Activated CD8-positive, alpha-beta T cell treated with anti-CD3 and anti-CD28 coated beads, Interleukin-2, amount 10 ng/mL, durations not matched to agents 7 days and 5 days (primary cell): Measurements from ENCODE around the gene DOHH. TPM values are rescaled to one million over a fixed set of nuclear protein-coding genes. Genes with fewer than 3 reads are reported as not detected.

Experiments
- ATAC-seq: fragments of 150-1000 bp; cut with Tn5 transposase; one replicate; pipeline ENCODE4 v1.10.0; 2021; ENCODE audit warnings: moderate library complexity
- CTCF ChIA-PET: fragments of 350-600 bp; sonication (Branson Sonifier 250); formaldehyde crosslinking; loops from one replicate; lab custom pipeline; 2021; ENCODE audit warnings: antibody characterized with exemption; lab: Charles Lee
- POLR2A ChIA-PET: fragments of 350-600 bp; sonication (Branson Sonifier 250); formaldehyde crosslinking; loops from one replicate; lab custom pipeline; 2021; ENCODE audit warnings: antibody characterized with exemption; lab: Charles Lee
- DNase-seq: peaks from one replicate; pipeline ENCODE4 v3.0.0-alpha.2; 2020
- H3K27ac Mint-ChIP-seq: one replicate; pipeline ENCODE4 v1.8.0; 2021; ENCODE audit warnings: mild to moderate bottlenecking, mixed read lengths
- H3K27me3 Mint-ChIP-seq: one replicate; pipeline ENCODE4 v1.8.0; 2021; ENCODE audit warnings: low read depth, mixed read lengths
- H3K36me3 Mint-ChIP-seq: one replicate; pipeline ENCODE4 v1.8.0; 2021; ENCODE audit warnings: low read depth, mixed read lengths
- H3K4me1 Mint-ChIP-seq: one replicate; pipeline ENCODE4 v1.8.0; 2021; ENCODE audit warnings: low read depth, mixed read lengths
- H3K4me3 Mint-ChIP-seq: one replicate; pipeline ENCODE4 v1.8.0; 2021; ENCODE audit warnings: mild to moderate bottlenecking, mixed read lengths
- H3K9me3 Mint-ChIP-seq: one replicate; pipeline ENCODE4 v1.8.0; 2022; ENCODE audit warnings: mixed read lengths; ENCODE audit not compliant: insufficient read depth
- total RNA-seq, 2 experiments: library from RNA; stranded (reverse); gene quantifications; one replicate each; pipeline ENCODE4 v1.2.3, GENCODE V29; 2021

The DOHH gene
- total RNA-seq, 2 experiments from 2014 or later = 14.6 to 16.1 TPM

GRCh38 chr19:3479177-3479833, 21.2 kb downstream of the DOHH start:
- H3K4me3 Mint-ChIP-seq = peak overlapping the region; percentile 68
- peak; percentile 84 for DNase-seq
- no peaks in the 10 kb centered on the region for H3K9me3 Mint-ChIP-seq
- CTCF ChIA-PET = interaction anchor here (0.5 to 1.4 kb wide), 5 partner anchors 9 to 548 kb away, joined by 3 to 12 read pairs (median 3); no protein-coding TSS in a partner anchor
- POLR2A ChIA-PET = interaction anchor here (0.7 to 1.2 kb wide), 4 partner anchors 15 to 411 kb away, joined by 4 to 5 read pairs (median 5); partner anchors contain the start of genes DOHH and FZR1
- no peaks in the 10 kb centered on the region for H3K36me3 Mint-ChIP-seq
- peak; percentile 64 for ATAC-seq
- peak overlapping the region; percentile 87 for H3K27ac Mint-ChIP-seq
- no peaks in the 10 kb centered on the region for H3K27me3 Mint-ChIP-seq
- peaks cover 16% of the 10 kb centered on the region for H3K4me1 Mint-ChIP-seq

GRCh38 chr19:3478409-3479176, 21.9 kb downstream of the DOHH start:
- ATAC-seq (peak; percentile 40), DNase-seq (peak; percentile 65)
- no peaks in the 10 kb centered on the region for H3K36me3 Mint-ChIP-seq
- peak overlapping the region; percentile 87 for H3K27ac Mint-ChIP-seq
- CTCF ChIA-PET = interaction anchor here (0.9 to 1.4 kb wide), 3 partner anchors 9 to 174 kb away, joined by 3 to 12 read pairs (median 3); no protein-coding TSS in a partner anchor
- H3K4me1 Mint-ChIP-seq = peaks cover 16% of the 10 kb centered on the region
- peak overlapping the region; percentile 68 for H3K4me3 Mint-ChIP-seq
- POLR2A ChIA-PET = interaction anchor here (0.7 to 1.2 kb wide), 4 partner anchors 16 to 411 kb away, joined by 4 to 5 read pairs (median 5); partner anchors contain the start of genes DOHH and FZR1
- H3K9me3 Mint-ChIP-seq = no peaks in the 10 kb centered on the region
- no peaks in the 10 kb centered on the region for H3K27me3 Mint-ChIP-seq

- CTCF ChIA-PET = no interaction called here
- POLR2A ChIA-PET = no interaction called here
- Mint-ChIP-seq H3K36me3 (no peaks in the 10 kb centered on the region), H3K27ac (peak overlapping the region; percentile 40), H3K9me3 (no peaks in the 10 kb centered on the region), H3K4me1 (peaks cover 16% of the 10 kb centered on the region), H3K4me3 (no peak overlapping the region), H3K27me3 (no peaks in the 10 kb centered on the region)
- ATAC-seq (no peak), DNase-seq (no peak)
Measured at GRCh38 chr19:3477951-3478350, 22.5 kb downstream of the DOHH start.

- CTCF ChIA-PET = no interaction called here
- no peak for ATAC-seq
- POLR2A ChIA-PET = no interaction called here
Measured at GRCh38 chr19:3477506-3477905, 23.0 kb downstream of the DOHH start.

GRCh38 chr19:3476830-3477229, 23.6 kb downstream of the DOHH start:
- POLR2A ChIA-PET = no interaction called here

More at GRCh38 chr19:3477506-3477905, 23.0 kb downstream of the DOHH start:
- no peak overlapping the region for H3K4me3 Mint-ChIP-seq
- H3K36me3 Mint-ChIP-seq = no peaks in the 10 kb centered on the region
- no peak for DNase-seq
- H3K9me3 Mint-ChIP-seq = no peaks in the 10 kb centered on the region
- no peaks in the 10 kb centered on the region for H3K27me3 Mint-ChIP-seq
- H3K4me1 Mint-ChIP-seq = peaks cover 16% of the 10 kb centered on the region
- no peak overlapping the region for H3K27ac Mint-ChIP-seq

GRCh38 chr19:3475449-3475848, 25.0 kb downstream of the DOHH start:
- H3K4me1 Mint-ChIP-seq = peaks cover 16% of the 10 kb centered on the region
- DNase-seq = no peak
- CTCF ChIA-PET = no interaction called here
- no peaks in the 10 kb centered on the region for H3K36me3 Mint-ChIP-seq
- H3K27me3 Mint-ChIP-seq = no peaks in the 10 kb centered on the region
- no peaks in the 10 kb centered on the region for H3K9me3 Mint-ChIP-seq
- POLR2A ChIA-PET = no interaction called here
- no peak overlapping the region for H3K27ac Mint-ChIP-seq
- no peak overlapping the region for H3K4me3 Mint-ChIP-seq
- no peak for ATAC-seq

More at GRCh38 chr19:3476830-3477229, 23.6 kb downstream of the DOHH start:
- no peaks in the 10 kb centered on the region for H3K27me3 Mint-ChIP-seq
- CTCF ChIA-PET = no interaction called here
- H3K9me3 Mint-ChIP-seq = no peaks in the 10 kb centered on the region
- no peaks in the 10 kb centered on the region for H3K36me3 Mint-ChIP-seq
- no peak overlapping the region for H3K27ac Mint-ChIP-seq
- peaks cover 16% of the 10 kb centered on the region for H3K4me1 Mint-ChIP-seq
- no peak overlapping the region for H3K4me3 Mint-ChIP-seq
- no peak for ATAC-seq
- DNase-seq = no peak

GRCh38 chr19:3474614-3475013, 25.9 kb downstream of the DOHH start:
- Mint-ChIP-seq H3K27ac (no peak overlapping the region), H3K36me3 (no peaks in the 10 kb centered on the region), H3K27me3 (no peaks in the 10 kb centered on the region), H3K9me3 (no peaks in the 10 kb centered on the region), H3K4me1 (peaks cover 16% of the 10 kb centered on the region), H3K4me3 (no peak overlapping the region)
- no peak for ATAC-seq
- POLR2A ChIA-PET = no interaction called here
- CTCF ChIA-PET = no interaction called here
- no peak for DNase-seq

GRCh38 chr19:3474010-3474409, 26.5 kb downstream of the DOHH start:
- ChIA-PET POLR2A (no interaction called here), CTCF (no interaction called here)
- Mint-ChIP-seq H3K27me3 (no peaks in the 10 kb centered on the region), H3K36me3 (no peaks in the 10 kb centered on the region), H3K4me3 (no peak overlapping the region), H3K27ac (no peak overlapping the region), H3K4me1 (peaks cover 11% of the 10 kb centered on the region), H3K9me3 (no peaks in the 10 kb centered on the region)
- no peak for ATAC-seq
- no peak for DNase-seq

- H3K9me3 Mint-ChIP-seq = no peaks in the 10 kb centered on the region
- ATAC-seq (peak; percentile 41), DNase-seq (peak; percentile 42)
- H3K27ac Mint-ChIP-seq = no peak overlapping the region
- no peaks in the 10 kb centered on the region for H3K4me1 Mint-ChIP-seq
- no peaks in the 10 kb centered on the region for H3K27me3 Mint-ChIP-seq
- CTCF ChIA-PET = interaction anchor here (0.8 to 2.0 kb wide), 11 partner anchors 8 to 167 kb away, joined by 3 to 17 read pairs (median 6); no protein-coding TSS in a partner anchor
- H3K4me3 Mint-ChIP-seq = no peak overlapping the region
- POLR2A ChIA-PET = no interaction called here
- no peaks in the 10 kb centered on the region for H3K36me3 Mint-ChIP-seq
Measured at GRCh38 chr19:3471954-3472655, 28.4 kb downstream of the DOHH start.

GRCh38 chr19:3470500-3471128, 29.9 kb downstream of the DOHH start:
- Mint-ChIP-seq H3K4me3 (no peak overlapping the region), H3K27ac (no peak overlapping the region), H3K36me3 (no peaks in the 10 kb centered on the region), H3K9me3 (no peaks in the 10 kb centered on the region), H3K4me1 (no peaks in the 10 kb centered on the region), H3K27me3 (no peaks in the 10 kb centered on the region)
- ATAC-seq = no peak
- ChIA-PET POLR2A (no interaction called here), CTCF (interaction anchor here (1.0 to 2.1 kb wide), 4 partner anchors 14 to 87 kb away, joined by 3 to 6 read pairs (median 4); partner anchors contain the start of gene MFSD12)
- DNase-seq = no peak
